HL-60/S4 (cell line): ENCODE data around the gene ZNF500.
"Not testable (repeated sequence)": the region's sequence is repeated elsewhere in the genome, so short reads cannot be mapped to it uniquely, and the experiment has no call there.

Source experiments
- in situ Hi-C: fragments of 300-500 bp; cut with MboI; formaldehyde crosslinking; loops from 2 replicates; pipeline ENCODE4 v1.14.3; 2022; ENCODE audit warnings: low sequenced_read_pairs

ZNF500 gene

GRCh38 chr16:4796982-4797804, 30.2 kb upstream of the ZNF500 start:
- in situ Hi-C loops: no loop called here

DNA sequence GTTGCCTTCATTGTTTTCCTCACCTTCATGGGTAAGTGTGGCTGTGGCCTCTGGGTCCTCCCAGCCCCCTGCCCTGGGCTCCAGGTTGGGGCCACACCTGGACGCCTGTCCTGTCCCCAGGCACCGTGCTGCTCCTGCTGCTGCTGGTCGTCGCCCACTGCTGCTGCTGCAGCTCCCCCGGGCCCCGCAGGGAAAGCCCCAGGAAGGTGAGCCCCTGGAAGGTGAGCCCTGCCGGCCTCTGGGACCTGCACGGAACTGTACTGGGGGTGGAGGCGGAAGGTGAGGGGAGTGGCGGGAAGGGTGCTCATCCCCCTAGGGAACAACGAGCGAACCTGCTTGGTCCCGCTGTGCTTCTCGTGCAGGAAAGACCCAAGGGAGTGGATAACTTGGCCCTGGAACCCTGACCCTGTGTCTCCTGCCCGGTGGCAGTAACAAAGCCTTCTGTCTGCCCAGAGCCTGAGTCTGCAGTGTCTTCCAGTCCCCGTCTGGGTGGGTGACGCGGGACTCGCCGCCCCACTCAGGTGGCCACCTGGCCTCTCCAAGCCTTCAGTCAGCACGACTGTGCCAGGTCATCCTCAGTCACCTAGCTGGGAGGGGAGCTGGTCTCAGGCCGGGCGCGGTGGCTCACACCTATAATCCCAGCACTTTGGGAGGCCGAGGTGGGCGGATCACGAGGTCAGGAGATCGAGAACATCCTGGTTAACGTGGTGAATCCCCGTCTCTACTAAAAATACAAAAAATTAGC, 29.0 kb upstream of the ZNF500 start:
- in situ Hi-C loops: no loop called here

GRCh38 chr16:4795181-4795827, 28.3 kb upstream of the ZNF500 start, which contains the start of gene SMIM22:
TSS of gene SMIM22 (plus strand) at chr16:4795369. CDS start at chr16:4795735, 366 bp downstream.
- in situ Hi-C loops: no loop called here

DNA sequence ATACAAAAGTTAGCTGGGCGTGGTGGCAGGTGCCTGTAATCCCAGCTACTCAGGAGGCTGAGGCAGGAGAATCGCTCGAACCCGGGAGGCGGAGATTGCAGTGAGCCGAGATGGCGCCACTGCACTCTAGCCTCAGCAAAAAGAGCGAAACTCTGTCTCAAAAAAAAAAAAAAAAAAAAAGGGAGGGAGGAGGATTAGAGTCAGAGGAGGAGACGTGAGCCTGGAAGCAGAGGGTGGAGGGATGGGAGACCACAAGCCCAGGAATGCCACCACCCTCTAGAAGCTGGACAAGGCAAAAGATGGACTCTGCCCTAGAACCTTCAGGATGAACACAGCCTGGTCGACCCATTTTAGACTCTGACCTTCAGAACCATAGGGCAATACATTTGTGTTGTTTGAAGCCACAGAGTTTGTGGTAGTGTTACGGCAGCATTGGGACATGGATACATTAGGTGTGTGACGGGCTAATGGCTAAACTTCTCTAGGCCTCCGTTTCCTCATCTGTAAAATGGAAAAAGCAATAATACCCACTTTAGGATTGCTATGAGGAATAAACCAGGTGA, 26.1 kb upstream of the ZNF500 start:
- in situ Hi-C loops: no loop called here

DNA sequence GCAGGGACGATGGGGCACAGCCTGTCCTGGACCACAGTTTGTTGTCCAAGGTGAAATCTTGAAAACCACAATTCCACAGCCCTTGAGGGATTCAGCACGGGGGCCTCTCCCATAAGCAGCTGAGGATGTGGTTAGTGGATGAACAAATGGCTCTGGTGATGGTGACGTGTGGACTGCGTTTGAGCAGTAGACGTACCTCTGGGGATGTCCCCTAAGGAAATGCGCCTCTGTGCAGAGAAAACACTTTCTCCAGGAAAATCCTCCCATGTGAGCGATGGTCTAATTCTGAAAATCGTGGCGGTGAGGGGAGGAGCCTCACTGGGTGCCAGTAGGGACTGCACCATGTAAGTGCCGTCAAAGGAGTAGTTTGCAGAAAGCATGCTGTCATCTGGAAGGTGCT, 23.9 kb upstream of the ZNF500 start:
- in situ Hi-C loops: no loop called here

DNA sequence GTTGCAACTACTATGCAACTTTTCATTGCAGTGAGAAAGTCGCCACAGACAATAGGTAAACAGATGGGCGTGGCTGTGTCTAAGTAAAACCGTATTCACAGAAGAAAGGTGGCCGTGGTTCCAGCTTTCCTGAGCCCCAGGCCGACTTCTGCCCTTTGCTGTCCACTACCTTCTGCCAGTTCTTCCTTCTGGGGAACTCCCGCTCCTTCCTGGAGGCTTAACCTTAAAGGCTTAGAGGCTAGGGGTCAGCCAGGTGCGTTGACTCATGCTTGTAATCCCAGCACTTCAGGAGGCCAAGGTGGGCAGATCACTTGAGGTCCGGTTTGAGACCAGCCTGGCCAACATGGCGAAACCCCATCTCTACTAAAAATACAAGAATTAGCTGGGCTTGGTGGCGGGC, 23.3 kb upstream of the ZNF500 start:
- in situ Hi-C loops: no loop called here

DNA sequence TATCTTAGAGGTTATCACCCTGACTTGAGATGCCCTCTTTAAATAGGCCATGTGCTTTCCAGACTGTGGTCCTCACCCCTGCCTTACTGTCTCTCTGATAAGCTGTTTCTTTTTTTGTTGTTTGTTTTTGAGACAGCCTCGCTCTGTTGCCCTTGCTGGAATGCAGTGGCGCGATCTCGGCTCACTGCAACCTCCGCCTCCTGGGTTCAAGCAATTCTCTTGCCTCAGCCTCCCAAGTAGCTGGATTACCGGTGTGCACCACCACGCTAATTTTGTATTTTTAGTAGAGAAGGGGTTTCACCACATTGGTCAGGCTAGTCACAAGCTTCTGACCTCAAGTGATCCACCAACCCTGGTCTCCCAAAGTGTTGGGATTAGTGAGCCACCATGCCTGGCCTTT, 21.9 kb upstream of the ZNF500 start:
- in situ Hi-C loops: no loop called here

- in situ Hi-C loops: no loop called here
Measured at GRCh38 chr16:4788489-4788889, 21.5 kb upstream of the ZNF500 start.

DNA sequence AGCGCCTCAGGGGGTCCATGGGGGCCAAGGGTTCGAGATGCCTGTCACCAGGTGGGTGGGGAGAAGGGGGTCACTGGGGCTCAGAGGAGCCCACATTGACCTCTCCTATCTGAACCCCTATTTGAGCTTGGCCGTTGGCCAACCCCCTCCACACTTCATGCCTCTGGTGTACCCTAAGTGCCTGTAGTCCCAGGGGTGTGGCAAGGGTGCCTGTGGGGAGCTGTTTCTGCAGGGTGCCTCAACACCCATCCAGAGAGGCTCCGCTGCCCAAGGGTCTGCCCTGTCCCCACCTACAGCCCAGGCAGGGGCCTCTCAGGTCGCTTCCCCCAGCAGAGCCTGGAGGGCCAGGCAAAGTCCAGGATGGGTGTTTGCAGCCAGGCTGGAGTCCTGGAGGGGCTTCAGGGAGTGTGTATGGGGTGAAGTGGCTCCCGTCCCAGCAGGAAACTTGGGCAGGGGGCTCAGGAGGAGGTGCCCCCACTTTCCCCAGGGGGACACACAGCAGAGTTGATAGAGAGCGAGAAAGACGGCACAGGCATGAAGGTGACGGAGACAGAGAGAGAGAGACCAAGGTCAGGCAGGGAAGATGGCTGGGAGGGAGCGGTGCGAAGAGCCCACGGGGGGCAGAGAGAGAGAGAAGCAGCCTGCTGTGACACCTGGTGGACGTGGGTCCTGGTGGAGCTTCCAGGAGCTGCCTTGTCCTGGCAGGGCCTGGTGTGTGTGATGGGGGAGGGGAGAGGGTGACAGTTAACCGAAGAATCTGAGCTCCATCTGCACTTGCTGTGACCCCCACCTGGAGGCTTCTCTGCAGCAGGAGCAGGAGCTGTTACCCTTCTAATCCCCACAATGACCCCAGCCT, 20.9 kb upstream of the ZNF500 start, which contains the start of gene SEPTIN12:
Gene SEPTIN12, minus strand, starts transcription at position 719 of the 856 bp plus-strand sequence. Its CDS starts 700 bp downstream, at position 19.
- in situ Hi-C loops: no loop called here

DNA sequence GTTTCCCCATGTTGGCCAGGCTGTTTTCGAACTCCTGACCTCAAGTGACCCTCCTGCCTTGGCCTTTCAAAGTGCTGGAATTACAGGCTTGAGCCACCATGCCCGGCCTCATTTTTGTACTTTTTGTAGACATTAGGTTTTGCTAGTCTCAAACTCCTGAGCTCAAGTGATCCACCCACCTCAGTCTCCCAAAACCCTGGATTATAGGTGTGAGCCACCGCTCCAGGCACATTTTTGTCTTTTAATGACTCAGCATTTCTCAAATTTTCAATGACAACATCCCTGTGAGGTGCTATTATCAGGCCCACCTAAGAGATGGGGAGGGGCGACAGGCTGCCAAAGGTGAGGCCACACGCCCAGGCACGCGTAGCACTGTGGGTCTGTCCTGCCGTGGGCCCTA, 20.1 kb upstream of the ZNF500 start:
- in situ Hi-C loops: no loop called here

DNA sequence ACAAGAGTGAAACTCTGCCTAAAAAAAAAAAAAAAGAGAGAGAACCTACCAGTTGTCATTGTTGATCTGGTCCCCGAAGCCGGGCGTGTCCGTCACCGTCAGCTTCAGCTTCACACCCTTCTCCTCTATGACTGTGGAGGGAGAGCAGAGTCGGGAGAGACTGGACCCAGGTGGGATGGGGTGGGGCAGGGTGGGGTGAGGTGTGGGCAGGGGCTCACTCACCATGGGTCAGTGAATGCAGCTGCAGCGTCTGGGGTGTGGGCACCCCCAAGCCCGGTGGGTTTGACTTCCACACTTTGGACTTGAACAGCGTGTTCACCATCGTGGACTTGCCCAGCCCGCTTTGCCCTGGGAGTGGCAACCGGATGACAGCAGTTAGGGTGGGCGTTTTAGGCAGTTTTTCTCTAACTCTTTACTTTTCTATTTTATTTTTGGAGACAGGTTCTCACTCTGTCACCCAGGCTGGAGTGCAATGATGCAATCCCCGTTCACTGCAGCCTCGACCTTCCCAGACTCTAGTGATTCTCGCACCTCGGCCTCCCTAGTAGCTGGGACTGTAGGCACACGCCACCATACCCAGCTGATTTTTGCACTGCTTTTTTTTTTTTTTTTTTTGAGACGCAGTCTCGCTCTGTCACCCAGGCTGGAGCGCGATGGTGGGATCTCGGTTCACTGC, 18.9 kb upstream of the ZNF500 start:
- in situ Hi-C loops: no loop called here

GRCh38 chr16:4784444-4784987, 17.6 kb upstream of the ZNF500 start:
- in situ Hi-C loops: not testable (repeated sequence)

- in situ Hi-C loops: no loop called here
Measured at GRCh38 chr16:4783951-4784336, 17.0 kb upstream of the ZNF500 start.

- in situ Hi-C loops: no loop called here
Measured at GRCh38 chr16:4783251-4783950, 16.4 kb upstream of the ZNF500 start.

- in situ Hi-C loops: no loop called here
Measured at GRCh38 chr16:4780235-4780634, 13.3 kb upstream of the ZNF500 start.

GRCh38 chr16:4778050-4778392, 11.1 kb upstream of the ZNF500 start:
- in situ Hi-C loops: no loop called here

- in situ Hi-C loops: no loop called here
Measured at GRCh38 chr16:4777339-4778049, 10.5 kb upstream of the ZNF500 start.

- in situ Hi-C loops: no loop called here
Measured at GRCh38 chr16:4776141-4776705, 9.3 kb upstream of the ZNF500 start.
